IMR-90 (cell line): Measurements from ENCODE around the gene PAPSS2.

Experiments used
- CHD1 ChIP-seq: IDR thresholded peaks from 2 replicates; pipeline ENCODE4 v1.6.1; 2012; ENCODE audit warnings: low read depth, low read length, improper control_type of control experiment
- CTCF ChIP-seq: conservative IDR thresholded peaks from 2 replicates; pipeline ENCODE4 v1.5.1; 2012; ENCODE audit warnings: mild to moderate bottlenecking, low read depth, low read length, improper control_type of control experiment
- MAFK ChIP-seq: IDR thresholded peaks from 2 replicates; pipeline ENCODE4 v1.6.1; 2012; ENCODE audit warnings: low read depth, low read length, improper control_type of control experiment
- MXI1 ChIP-seq: IDR thresholded peaks from 2 replicates; pipeline ENCODE4 v1.6.1; 2012; ENCODE audit warnings: low read depth, mild to moderate bottlenecking, low read length, moderate library complexity, borderline replicate concordance
- POLR2A ChIP-seq: IDR thresholded peaks from 2 replicates; pipeline ENCODE4 v1.6.1; 2012; ENCODE audit warnings: mild to moderate bottlenecking, low read depth, low read length
- RAD21 ChIP-seq: IDR thresholded peaks from 2 replicates; pipeline ENCODE4 v1.6.1; 2012; ENCODE audit warnings: low read length, improper control_type of control experiment
- RCOR1 ChIP-seq: IDR thresholded peaks from 2 replicates; pipeline ENCODE4 v1.6.1; 2012; ENCODE audit warnings: mild to moderate bottlenecking, low read length, improper control_type of control experiment; ENCODE audit not compliant: insufficient replicate concordance
- RFX5 ChIP-seq: IDR thresholded peaks from 2 replicates; pipeline ENCODE4 v1.8.0; 2012; ENCODE audit warnings: low read depth, mild to moderate bottlenecking, low read length, moderate library complexity
- SMC3 ChIP-seq: fragments of 150-350 bp; IDR thresholded peaks from 2 replicates; pipeline ENCODE4 v1.6.1; 2016; ENCODE audit warnings: low read depth, mild to moderate bottlenecking, antibody characterized with exemption, low read length, moderate library complexity
- USF2 ChIP-seq: fragments of 150-350 bp; IDR thresholded peaks from 2 replicates; pipeline ENCODE4 v1.6.1; 2017; ENCODE audit warnings: mild to moderate bottlenecking, antibody characterized with exemption, low read length, low read depth

- TF ChIP-seq MAFK (no peak), SMC3 (no peak), CTCF (no peak), USF2 (no peak), POLR2A (no peak), RCOR1 (no peak), RAD21 (no peak), RFX5 (no peak), MXI1 (no peak), CHD1 (no peak)
These were observed 24.4 kb downstream of the PAPSS2 start for GRCh38 chr10:87684001-87684638.
